HL-60 (cell line): Measurements from ENCODE around the gene GALNT9.

Source experiments
- DNase-seq, 2 experiments: peaks; one replicate each; pipeline ENCODE4 v3.0.0-alpha.2; 2010 to 2020; ENCODE audit warnings: low read depth in 1 of 2, low spot score in 1 of 2
- H3K27ac ChIP-seq: fragments of 250-450 bp; sonication (Bioruptor Pico); replicated peaks from 2 replicates; pipeline ENCODE4 v1.5.1; 2020; ENCODE audit warnings: mild to moderate bottlenecking, moderate library complexity
- H3K27me3 ChIP-seq: fragments of 250-450 bp; sonication (Bioruptor Pico); 2 replicates; pipeline ENCODE4 v1.5.1; 2021; ENCODE audit warnings: mild to moderate bottlenecking, moderate library complexity; ENCODE audit not compliant: insufficient read depth, poor library complexity, severe bottlenecking
- H3K4me3 ChIP-seq: replicated peaks from 2 replicates; pipeline ENCODE4 v1.5.1; 2011; ENCODE audit warnings: mild to moderate bottlenecking, control low read depth, low read length; ENCODE audit not compliant: insufficient read depth
- CTCF ChIP-seq: IDR thresholded peaks from one replicate; pipeline ENCODE4 v1.5.1; 2011; ENCODE audit warnings: low read length, control low read depth, inconsistent platforms; ENCODE audit not compliant: insufficient read depth
- GABPA ChIP-seq: IDR thresholded peaks from 2 replicates; pipeline ENCODE4 v1.6.1; 2012; ENCODE audit warnings: low read depth
- POLR2AphosphoS5 ChIP-seq: IDR thresholded peaks from 2 replicates; pipeline ENCODE4 v1.6.1; 2012; ENCODE audit warnings: low read depth
- REST ChIP-seq: IDR thresholded peaks from 2 replicates; pipeline ENCODE4 v1.6.1; 2012; ENCODE audit warnings: low read depth; ENCODE audit not compliant: insufficient replicate concordance
- SPI1 ChIP-seq: IDR thresholded peaks from 2 replicates; pipeline ENCODE4 v1.6.1; 2012; ENCODE audit warnings: low read depth, mild to moderate bottlenecking, borderline replicate concordance

GALNT9 gene

GRCh38 chr12:132347176-132347855, 17.9 kb upstream of the GALNT9 start:
- Histone ChIP-seq H3K4me3 (no peak overlapping the region), H3K27me3 (no peaks in the 10 kb centered on the region), H3K27ac (no peak overlapping the region)
- no peak for DNase-seq
- TF ChIP-seq SPI1 (no peak), GABPA (no peak), POLR2AphosphoS5 (no peak), CTCF (no peak), REST (no peak)

GRCh38 chr12:132346471-132347175, 17.2 kb upstream of the GALNT9 start:
- peaks cover under 1% of the 10 kb centered on the region for H3K27me3 ChIP-seq
- H3K4me3 ChIP-seq = no peak overlapping the region
- no peak for DNase-seq
- no peak overlapping the region for H3K27ac ChIP-seq
- TF ChIP-seq GABPA = no peak
- TF ChIP-seq POLR2AphosphoS5 = no peak
- TF ChIP-seq REST = no peak
- no peak for TF ChIP-seq CTCF

GRCh38 chr12:132345561-132346200, 16.3 kb upstream of the GALNT9 start:
- Histone ChIP-seq H3K27me3 (peaks cover 2% of the 10 kb centered on the region), H3K4me3 (no peak overlapping the region), H3K27ac (no peak overlapping the region)
- no peak for DNase-seq
- TF ChIP-seq POLR2AphosphoS5 (no peak), SPI1 (no peak), CTCF (no peak), GABPA (no peak), REST (no peak)
